Nephron (organoid): ENCODE data around the gene DIS3L2.

Experiments
- H3K27ac Mint-ChIP-seq, 3 experiments: 2 replicates each; pipeline ENCODE4 v1.8.0; 2020; ENCODE audit warnings: mixed read lengths in 3 of 3, mild to moderate bottlenecking in 2 of 3, moderate library complexity in 1 of 3
- H3K27me3 Mint-ChIP-seq: 2 replicates; pipeline ENCODE4 v1.8.0; 2021; ENCODE audit warnings: low read depth, mild to moderate bottlenecking, moderate library complexity, mixed read lengths
- H3K36me3 Mint-ChIP-seq: 2 replicates; pipeline ENCODE4 v1.8.0; 2020; ENCODE audit warnings: low read depth, mixed read lengths
- H3K4me1 Mint-ChIP-seq: 2 replicates; pipeline ENCODE4 v1.8.0; 2020; ENCODE audit warnings: mixed read lengths
- H3K4me3 Mint-ChIP-seq, 3 experiments: 2 replicates each; pipeline ENCODE4 v1.8.0; 2020; ENCODE audit warnings: mild to moderate bottlenecking in 3 of 3, mixed read lengths in 3 of 3, moderate library complexity in 2 of 3
- H3K9me3 Mint-ChIP-seq: 2 replicates; pipeline ENCODE4 v1.8.0; 2020; ENCODE audit warnings: mixed read lengths
- TF ChIP-seq, protein P1 (sequence below), 3 experiments: fragments of 200-600 bp; sonication (generic); IDR thresholded peaks; one replicate each; pipeline ENCODE4 v1.5.0; 2021; ENCODE audit warnings: antibody characterized with exemption in 3 of 3; ENCODE audit not compliant: unreplicated experiment in 3 of 3

The DIS3L2 gene

DNA sequence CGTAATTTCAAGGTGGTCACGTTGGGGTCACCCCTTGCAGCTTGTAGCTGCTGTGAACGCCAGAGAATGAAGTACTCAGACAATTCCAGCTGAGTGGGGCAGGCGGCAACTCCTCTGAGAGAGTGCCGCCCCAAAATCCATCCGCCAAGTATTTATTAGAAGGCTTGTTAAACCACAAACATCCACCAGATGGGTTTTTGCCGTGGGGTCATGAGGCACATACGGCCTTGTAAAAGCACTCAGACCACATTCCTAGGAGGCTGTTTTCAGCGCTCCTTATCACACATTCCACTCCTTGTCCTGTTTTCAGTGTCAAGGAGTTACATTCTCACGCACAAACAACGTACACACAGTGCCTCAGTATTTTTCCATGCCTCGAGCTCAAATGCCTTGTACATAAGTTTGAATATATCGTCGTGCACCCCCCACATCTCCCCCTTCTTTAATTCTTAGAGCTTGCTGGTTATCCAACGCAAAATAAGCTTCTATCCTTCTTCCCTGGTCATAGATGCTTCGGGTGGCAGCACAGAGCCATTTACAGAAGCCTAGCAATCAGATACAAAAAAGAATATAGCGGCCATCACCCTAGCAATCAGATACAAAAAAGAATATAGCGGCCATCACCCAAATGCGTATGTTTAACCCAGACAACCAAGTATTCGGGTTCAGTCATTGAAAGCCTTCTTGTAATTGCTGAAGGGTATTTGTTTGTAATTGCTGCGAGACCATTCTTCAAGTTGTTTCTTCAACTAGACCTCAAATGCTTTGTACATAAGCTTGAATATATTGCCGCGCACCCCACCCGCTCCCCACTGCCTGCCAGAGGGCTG lies 424.4 kb downstream of the DIS3L2 start:
- Mint-ChIP-seq H3K9me3 (peaks cover 2% of the 10 kb centered on the region), H3K4me3 (peak overlapping the region in 2 of 3 experiments; percentile 24 to 70), H3K36me3 (no peaks in the 10 kb centered on the region), H3K4me1 (peaks cover 16% of the 10 kb centered on the region), H3K27me3 (peaks cover 91% of the 10 kb centered on the region), H3K27ac (no peak overlapping the region)
- TF ChIP-seq, protein P1, sequence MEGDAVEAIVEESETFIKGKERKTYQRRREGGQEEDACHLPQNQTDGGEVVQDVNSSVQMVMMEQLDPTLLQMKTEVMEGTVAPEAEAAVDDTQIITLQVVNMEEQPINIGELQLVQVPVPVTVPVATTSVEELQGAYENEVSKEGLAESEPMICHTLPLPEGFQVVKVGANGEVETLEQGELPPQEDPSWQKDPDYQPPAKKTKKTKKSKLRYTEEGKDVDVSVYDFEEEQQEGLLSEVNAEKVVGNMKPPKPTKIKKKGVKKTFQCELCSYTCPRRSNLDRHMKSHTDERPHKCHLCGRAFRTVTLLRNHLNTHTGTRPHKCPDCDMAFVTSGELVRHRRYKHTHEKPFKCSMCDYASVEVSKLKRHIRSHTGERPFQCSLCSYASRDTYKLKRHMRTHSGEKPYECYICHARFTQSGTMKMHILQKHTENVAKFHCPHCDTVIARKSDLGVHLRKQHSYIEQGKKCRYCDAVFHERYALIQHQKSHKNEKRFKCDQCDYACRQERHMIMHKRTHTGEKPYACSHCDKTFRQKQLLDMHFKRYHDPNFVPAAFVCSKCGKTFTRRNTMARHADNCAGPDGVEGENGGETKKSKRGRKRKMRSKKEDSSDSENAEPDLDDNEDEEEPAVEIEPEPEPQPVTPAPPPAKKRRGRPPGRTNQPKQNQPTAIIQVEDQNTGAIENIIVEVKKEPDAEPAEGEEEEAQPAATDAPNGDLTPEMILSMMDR (IDR thresholded peaks at IDR 0.05; ENCODE audit: unreplicated experiment in 3 of 3): no peak

DNA sequence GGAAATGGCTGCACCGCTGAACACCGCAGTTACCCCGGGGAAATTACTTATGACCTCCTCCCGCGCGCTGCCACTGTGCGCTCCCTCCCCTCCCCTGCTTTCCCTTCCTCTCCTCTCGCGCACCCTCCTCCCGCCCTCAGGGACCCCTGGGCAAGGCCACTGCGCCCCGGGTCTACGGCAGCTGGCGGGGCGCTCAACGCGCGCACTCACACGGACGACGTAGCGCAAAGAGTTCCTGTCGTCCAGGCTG lies 424.9 kb downstream of the DIS3L2 start:
- peaks cover 97% of the 10 kb centered on the region for H3K27me3 Mint-ChIP-seq
- H3K9me3 Mint-ChIP-seq: peaks cover 2% of the 10 kb centered on the region
- no peak overlapping the region for H3K27ac Mint-ChIP-seq
- peaks cover 16% of the 10 kb centered on the region for H3K4me1 Mint-ChIP-seq
- H3K36me3 Mint-ChIP-seq: no peaks in the 10 kb centered on the region
- H3K4me3 Mint-ChIP-seq: peak overlapping the region in 2 of 3 experiments; percentile 24 to 70
- TF ChIP-seq, protein P1 (IDR thresholded peaks at IDR 0.05; ENCODE audit: unreplicated experiment in 3 of 3): no peak
